Measurements from ENCODE around the gene GSE1.

Gene GSE1

DNA sequence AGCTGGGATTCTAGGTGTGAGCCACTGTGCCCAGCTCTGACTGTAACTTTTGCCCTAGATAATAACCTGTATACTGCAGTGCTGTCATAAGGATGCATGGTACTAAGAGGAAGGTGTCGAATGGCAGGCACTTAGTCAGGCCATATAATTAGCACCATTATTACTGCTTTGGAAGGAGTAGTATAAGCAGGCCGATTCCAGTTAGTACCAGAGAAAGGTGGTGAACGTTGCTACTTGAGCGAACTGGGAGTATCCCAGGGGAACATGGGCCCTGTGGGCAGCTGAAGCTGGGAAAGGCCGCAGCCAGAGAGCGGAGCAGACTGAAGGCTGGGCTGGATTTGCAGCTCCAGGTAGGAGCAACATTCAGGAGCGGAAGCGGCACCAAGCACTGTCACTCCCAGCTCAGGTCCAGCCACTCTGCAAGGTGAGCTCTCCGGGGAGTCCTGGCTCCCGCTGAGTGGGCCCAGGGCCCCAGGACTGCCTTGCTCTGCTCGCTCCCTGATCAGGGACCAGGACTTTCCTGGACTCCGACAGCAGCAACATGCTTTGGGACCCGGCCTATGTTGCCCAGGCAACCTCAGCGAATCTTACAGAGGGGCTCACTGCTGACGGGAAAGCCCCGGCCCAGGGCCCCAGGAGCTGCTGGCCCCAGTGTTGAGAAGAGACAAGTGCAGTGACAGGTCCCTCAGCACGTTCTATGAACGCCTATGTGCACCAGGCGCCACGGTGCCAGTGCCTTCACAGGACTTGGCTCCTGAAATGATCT, 109.2 kb downstream of the GSE1 start:
- no peak overlapping the region for H3K4me3 ChIP-seq (ENCODE audit: low read length)
- DNase-seq (ENCODE audit: low read depth), result no peak
- TF ChIP-seq, protein P1, sequence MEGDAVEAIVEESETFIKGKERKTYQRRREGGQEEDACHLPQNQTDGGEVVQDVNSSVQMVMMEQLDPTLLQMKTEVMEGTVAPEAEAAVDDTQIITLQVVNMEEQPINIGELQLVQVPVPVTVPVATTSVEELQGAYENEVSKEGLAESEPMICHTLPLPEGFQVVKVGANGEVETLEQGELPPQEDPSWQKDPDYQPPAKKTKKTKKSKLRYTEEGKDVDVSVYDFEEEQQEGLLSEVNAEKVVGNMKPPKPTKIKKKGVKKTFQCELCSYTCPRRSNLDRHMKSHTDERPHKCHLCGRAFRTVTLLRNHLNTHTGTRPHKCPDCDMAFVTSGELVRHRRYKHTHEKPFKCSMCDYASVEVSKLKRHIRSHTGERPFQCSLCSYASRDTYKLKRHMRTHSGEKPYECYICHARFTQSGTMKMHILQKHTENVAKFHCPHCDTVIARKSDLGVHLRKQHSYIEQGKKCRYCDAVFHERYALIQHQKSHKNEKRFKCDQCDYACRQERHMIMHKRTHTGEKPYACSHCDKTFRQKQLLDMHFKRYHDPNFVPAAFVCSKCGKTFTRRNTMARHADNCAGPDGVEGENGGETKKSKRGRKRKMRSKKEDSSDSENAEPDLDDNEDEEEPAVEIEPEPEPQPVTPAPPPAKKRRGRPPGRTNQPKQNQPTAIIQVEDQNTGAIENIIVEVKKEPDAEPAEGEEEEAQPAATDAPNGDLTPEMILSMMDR (conservative IDR thresholded peaks at IDR 0.05; ENCODE audit: low read depth, low read length), result no peak

DNA sequence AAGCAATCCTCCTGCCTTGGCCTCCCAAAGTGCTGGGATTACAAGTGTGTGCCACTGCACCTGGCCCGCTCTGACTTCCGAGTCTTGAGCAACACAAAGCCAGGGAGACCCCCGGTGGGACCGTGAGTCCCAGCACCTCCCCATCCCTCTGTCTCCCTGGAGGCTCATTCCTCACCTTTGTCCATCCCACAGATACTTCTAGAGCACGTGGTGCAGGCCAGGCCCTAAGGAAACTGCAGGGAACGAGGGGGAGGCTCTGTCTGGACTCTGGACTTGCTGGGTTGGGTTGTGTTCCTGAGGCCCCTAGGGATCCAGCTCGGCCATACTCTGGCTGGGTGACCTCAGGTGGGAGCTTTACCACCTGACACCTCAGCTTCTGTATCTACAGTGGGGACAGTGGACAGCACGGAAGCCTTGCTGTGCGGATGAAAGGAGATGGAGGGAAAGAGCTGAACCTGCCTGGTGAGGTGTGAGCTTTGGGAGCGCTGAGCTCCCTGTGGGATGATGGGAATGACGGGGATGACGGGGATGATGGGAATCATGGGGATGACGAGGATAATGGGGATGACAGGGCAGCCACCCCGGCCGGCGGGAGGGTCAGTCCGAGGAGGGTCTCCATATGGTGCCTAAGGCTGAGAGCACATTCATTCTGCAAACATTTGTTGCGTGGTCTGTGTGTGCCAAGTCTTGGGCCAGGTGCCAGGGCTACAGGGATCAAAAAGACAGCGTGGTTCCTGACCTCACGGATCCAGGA, 111.2 kb downstream of the GSE1 start:
- H3K4me3 ChIP-seq (ENCODE audit: low read length), result no peak overlapping the region
- TF ChIP-seq, protein P1 (conservative IDR thresholded peaks at IDR 0.05; ENCODE audit: low read depth, low read length), result no peak
- DNase-seq (ENCODE audit: low read depth), result no peak

DNA sequence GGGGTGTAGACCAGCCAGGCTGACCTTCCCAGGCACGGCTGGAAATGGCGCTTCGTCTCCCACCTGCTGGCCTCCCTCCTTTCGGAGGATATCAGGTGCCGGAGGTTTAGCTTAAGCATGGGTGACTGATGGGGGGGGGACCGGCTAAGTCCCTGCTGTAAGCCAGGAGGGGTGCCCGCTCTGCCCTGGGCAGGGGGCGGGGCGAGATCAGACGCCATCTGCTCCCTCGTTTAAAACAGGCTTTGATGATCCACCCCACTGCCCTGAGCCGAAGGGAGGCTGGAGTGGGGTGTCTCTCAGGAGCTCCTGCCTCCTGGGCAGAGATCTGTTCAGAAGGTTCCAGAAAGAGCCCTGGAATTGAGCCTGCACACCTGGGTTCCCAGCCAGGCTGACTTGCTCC, 111.8 kb downstream of the GSE1 start:
- TF ChIP-seq, protein P1 (conservative IDR thresholded peaks at IDR 0.05; ENCODE audit: low read depth, low read length), result no peak
- H3K4me3 ChIP-seq (ENCODE audit: low read length), result no peak overlapping the region
- DNase-seq (ENCODE audit: low read depth), result no peak
